Astrocyte of the spinal cord (primary cell): Measurements from ENCODE around the gene PARP16.
A peak's percentile ranks its signal among the peaks of the same experiment; 100 is the strongest.
"Not testable (repeated sequence)": the region's sequence is repeated elsewhere in the genome, so short reads cannot be mapped to it uniquely, and the experiment has no call there.

Source experiments
- DNase-seq: peaks from one replicate; pipeline ENCODE4 v3.0.0; 2011; ENCODE audit warnings: low read depth, low spot score
- H3K4me3 ChIP-seq: 2 replicates; pipeline ENCODE4 v1.5.1; 2011; ENCODE audit warnings: low read depth, mild to moderate bottlenecking, low read length, moderate library complexity
- CTCF ChIP-seq: IDR thresholded peaks from 2 replicates; pipeline ENCODE4 v1.5.1; 2012; ENCODE audit warnings: low read depth, mild to moderate bottlenecking, low read length, inconsistent platforms
- in situ Hi-C: cut with HindIII; loops from 2 replicates; pipeline ENCODE4 v1.10.0; 2017; ENCODE audit warnings: low sequenced_read_pairs

The PARP16 gene

GRCh38 chr15:65246939-65247338, 39.7 kb downstream of the PARP16 start:
- DNase-seq: no peak
- no peak overlapping the region for H3K4me3 ChIP-seq
- TF ChIP-seq CTCF: no peak
- in situ Hi-C loops: no loop called here

GRCh38 chr15:65246026-65246714, 40.5 kb downstream of the PARP16 start:
- in situ Hi-C loops: no loop called here
- H3K4me3 ChIP-seq: no peak overlapping the region
- TF ChIP-seq CTCF: no peak
- DNase-seq: no peak

GRCh38 chr15:65245096-65245856, 41.4 kb downstream of the PARP16 start:
- DNase-seq: peak; percentile 27
- no peak overlapping the region for H3K4me3 ChIP-seq
- in situ Hi-C loops: no loop called here
- TF ChIP-seq CTCF: no peak

DNA sequence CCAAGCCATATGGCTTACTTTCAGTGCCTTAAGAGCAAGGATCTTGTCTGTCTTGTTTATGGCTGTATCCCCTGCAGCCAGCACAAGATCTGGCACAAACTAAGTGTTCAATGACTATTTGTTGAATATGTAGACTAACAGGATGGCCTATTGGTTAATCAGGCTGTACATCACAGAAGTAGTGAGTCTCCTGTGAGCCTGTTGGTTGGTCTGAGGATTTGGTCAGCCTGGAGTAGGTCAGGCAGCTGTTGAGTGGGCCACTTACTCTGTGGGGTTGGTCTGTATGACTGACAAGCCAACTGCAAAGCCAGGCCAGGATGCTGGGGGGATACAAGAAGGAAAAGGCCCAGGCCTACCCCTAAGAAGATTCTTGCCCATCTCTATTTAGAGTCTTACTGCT, 42.0 kb downstream of the PARP16 start:
- in situ Hi-C loops: no loop called here
- TF ChIP-seq CTCF: no peak
- DNase-seq: no peak
- no peak overlapping the region for H3K4me3 ChIP-seq

DNA sequence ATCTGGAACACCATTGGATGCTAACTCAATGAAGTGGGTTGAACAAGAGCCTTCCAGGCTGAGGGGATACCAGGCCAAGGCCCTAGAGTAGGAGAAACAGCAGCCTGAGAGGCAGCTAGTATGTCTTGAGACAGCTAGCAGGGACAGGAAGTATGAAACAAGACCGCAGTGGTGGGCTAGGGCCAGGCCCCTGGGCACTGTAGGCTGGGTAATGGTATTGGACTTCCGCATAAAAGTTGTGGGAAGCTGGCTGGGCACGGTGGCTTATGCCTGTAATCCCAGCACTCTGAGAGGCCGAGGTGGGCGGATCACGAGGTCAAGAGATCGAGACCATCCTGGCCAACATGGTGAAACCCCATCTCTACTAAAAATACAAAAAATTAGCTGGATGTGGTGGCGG, 50.2 kb downstream of the PARP16 start:
- in situ Hi-C loops, H3K4me3 ChIP-seq: not testable (repeated sequence)

DNA sequence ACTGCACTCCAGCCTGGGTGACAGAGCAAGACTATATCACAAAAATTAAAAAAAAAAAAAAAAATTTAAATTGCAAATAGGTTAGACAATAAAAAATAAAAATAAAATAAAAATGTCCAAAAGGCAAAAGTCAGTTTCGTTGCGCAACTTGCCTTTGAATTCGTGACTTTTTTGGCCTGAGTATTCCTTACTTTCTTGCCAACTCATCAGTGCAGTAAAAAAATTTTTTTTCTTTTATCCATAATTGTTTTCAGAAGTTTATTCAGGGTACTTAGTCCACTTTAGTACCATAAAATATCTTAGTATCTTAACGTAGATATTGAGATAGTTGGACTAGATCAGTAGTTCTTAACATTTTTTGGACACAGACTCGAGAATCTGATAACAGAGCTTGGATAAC, 53.0 kb downstream of the PARP16 start:
- in situ Hi-C loops: no loop called here
- DNase-seq: no peak
- no peak for TF ChIP-seq CTCF
- H3K4me3 ChIP-seq: no peak overlapping the region

More for the DNA sequence above, 50.2 kb downstream of the PARP16 start:
- not testable (repeated sequence) for DNase-seq

GRCh38 chr15:65232520-65232919, 54.2 kb downstream of the PARP16 start:
- in situ Hi-C loops: no loop called here
- no peak for TF ChIP-seq CTCF
- DNase-seq: no peak
- H3K4me3 ChIP-seq: no peak overlapping the region
